HG02885 (cell line): Measurements from ENCODE around the gene DPF1.

Experiments used
- ATAC-seq: cut with Tn5 transposase; IDR thresholded peaks from one replicate; pipeline ENCODE4 v1.9.1; 2021; ENCODE audit warnings: mild to moderate bottlenecking; ENCODE audit not compliant: unreplicated experiment, poor library complexity

The DPF1 gene

DNA sequence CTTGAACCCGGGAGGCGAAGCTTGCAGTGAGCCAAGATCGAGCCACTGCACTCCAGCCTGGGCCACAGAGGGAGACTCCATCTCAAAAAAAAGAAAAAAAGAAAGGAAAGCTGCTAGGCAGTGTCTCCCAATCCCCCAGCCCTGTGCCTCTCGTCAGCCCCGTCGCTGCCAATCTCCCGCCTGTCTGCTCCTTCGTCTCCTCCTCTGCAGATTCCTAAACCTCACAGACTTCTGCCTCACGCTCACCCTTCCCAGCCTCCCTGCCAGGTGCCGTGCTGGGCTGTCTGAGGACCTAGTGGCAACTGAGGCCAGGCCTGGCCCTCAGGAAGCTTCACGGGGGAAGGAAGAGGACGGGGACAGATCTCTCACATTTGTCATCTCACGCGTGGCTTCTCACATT is 21.5 kb downstream of the DPF1 start:
- no peak for ATAC-seq

DNA sequence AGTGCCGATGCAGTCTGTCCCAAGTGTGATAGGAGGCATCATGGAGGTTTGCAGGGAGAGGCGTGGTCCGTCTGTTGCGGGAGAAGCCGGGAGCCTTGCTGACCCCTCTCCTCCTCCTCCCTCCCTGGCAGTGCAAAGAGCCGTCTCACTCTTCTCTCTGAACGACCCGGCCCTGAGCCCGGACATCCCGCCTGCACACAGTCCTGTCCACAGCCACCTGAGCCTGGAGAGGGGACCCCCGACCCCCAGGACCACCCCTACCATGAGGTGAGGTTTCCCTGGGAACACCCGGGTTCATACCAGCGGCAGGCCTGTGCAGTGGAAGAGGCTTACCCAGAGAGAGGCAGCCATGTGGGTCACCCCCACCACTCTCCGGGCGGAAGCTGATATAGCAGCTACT is 22.3 kb downstream of the DPF1 start:
- no peak for ATAC-seq

DNA sequence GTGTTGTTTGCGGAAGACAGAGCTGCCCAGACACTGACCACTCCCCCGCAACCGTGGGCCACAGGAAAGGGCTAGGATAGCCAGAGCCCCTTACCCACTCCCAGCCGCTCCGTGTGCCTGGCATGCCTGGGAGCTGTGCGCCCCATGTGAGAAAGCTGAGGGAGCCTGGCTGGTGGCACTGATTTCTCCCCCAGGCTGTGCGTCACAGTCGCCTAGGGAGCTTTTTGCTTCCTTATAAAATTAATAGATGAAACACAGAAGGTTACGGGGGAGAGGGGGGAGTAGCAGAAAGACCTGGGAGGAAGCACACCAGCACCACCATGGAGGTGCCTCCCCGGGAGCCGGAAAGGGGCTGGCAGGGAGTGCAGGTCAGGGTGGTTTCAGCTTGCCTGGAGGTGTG is 24.7 kb downstream of the DPF1 start:
- ATAC-seq: no peak

DNA sequence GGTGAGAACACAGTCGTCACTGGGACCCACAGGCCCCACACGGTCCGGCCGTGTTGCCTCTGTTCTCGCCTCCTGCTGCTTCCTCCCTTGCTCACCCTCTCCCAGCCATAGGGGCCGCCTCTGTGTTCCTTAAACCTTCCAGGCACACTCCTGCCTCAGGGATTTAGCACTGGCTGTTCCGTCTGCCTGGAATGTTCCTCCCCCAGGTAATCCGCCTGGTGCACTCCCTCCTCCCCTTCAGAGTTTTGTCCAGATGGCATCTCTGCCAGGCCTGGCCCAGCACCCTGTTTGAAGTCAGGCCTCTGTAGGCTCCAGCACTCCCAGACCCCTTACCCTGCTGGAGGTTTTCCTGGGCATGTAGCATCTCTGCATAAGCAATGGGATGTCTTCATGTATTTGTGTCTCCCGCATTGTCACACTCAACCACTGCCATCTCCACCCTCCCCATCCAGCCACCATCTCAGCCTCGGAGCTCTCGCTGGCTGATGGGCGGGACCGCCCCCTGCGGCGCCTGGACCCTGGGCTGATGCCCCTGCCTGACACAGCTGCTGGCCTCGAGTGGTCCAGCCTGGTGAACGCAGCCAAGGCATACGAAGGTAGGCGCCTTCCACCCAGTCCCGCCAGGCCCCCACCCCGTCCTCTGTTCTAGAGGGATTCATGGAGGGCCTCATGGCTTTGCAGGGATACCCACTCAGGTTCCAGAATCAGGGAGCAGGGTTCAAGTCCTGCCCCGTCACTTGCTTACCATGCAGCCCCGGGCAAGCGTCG is 25.9 kb downstream of the DPF1 start:
- ATAC-seq: no peak

DNA sequence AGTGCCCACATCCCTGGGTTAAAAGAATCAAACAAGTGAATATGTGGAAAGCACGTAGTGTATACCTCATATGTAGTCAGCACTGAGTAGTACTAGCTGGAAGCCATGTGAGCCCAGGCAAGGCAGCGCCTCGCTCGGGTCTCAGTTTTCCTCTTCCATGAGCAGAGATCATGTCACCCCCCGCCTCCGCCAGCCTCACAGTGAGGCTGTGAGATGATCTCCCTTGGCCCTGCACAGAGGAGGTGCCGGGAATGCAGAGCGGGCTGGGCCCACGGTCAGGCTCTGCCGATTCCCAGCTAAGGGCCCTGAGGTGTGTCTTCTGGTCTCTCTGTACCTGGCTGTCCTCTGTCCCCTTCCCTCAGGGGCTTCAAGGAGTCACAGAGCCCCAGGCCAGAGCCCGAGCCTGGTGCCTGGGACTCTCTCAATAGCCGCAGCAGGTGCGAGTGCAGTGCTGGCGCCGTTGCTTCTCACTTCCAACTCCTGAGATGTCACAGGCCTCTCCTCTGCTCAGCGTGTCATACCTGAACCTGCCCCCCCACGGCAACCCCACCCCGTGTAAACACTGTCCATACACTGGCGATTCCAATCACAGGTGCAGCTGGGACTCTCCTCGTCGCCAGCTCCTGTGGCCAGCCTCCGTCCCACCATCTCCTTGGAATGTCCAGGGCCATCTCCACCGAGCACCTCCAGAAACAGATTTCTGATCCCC is 26.9 kb downstream of the DPF1 start:
- no peak for ATAC-seq

DNA sequence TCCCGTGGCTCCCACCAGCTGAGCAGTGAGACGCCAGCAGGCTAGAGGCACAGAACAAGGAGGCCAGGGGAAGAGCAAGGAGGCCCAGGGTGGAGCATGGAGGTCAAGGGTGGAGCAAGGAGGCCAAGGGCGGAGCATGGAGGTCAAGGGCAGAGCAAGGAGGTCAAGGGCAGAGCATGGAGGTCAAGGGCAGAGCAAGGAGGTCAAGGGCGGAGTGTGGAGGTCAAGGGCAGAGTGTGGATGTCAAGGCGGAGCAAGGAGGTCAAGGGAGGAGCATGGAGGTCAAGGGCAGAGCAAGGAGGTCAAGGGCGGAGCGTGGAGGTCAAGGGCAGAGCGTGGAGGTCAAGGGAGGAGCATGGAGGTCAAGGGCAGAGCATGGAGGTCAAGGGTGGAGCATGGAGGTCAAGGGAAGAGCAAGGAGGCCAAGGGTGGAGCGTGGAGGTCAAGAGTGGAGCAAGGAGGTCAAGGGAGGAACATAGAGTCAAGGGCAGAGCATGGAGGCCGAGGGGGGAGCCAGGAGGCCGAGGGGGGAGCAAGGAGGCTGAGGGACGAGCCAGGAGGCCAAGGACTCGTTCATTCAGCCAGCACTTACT is 27.7 kb downstream of the DPF1 start:
- ATAC-seq: no peak

DNA sequence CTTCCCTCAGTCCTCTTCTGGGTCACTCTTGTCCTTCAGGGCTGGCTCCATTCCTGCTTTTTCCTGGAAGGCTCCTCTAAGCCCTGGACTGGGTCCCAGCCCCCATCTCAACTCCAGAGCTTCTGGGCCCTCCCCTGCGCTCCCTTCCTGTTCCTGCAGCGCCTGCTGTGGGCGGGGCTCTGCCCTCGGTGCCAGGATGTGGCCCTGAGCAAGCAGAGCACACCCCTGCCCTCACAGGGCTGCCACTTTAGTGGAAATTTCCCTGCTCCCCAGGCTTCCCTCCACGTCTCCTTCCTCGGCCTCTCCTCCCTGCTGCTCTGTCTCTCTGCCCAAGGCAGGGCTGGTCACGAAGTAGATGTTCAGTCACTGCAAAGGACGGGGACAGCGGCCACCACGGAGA is 28.8 kb downstream of the DPF1 start:
- no peak for ATAC-seq

DNA sequence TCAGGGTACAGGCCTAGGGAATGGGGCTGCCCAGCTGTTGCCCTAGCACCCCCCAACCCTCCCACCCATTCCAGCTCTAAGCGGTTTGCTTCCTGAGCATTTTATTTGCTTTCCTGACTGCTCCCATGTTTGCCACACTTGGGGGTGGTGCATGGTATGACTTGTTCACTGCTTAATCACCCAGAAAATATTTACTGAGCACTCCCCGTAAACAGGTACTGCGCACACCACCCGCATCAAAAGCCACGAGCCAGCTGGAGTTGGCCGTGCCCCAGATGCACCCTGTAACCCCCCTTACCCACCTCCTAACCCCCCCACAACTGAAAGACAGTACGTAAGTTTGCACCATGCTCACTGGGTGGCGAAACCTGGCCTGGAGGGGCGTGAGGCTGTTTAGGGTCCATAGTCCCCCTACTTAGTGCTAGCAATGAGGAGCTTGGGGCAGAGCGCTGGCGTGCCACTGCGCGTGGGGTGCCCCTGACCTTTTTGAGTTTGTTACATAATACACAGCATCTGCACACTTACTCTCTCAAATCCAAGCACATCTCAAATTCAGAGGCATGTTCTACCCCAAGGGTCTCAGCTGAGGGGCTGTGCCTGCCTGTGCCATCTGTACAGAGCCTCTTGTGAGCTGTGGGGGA is 29.8 kb downstream of the DPF1 start:
- no peak for ATAC-seq

DNA sequence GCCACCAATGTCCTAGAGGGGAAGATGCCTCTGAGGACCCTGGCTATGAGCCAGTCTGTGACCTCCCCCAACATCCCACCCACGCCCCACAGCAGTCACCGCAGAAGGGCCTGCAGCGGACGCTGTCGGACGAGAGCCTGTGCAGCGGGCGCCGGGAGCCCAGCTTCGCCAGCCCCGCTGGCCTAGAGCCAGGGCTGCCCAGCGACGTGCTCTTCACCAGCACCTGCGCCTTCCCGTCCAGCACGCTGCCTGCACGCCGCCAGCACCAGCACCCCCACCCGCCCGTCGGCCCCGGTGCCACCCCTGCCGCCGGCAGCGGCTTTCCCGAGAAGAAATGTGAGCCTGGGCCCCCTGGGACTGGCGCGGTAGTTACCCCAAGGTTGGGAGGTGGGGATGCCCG is 30.6 kb downstream of the DPF1 start:
- no peak for ATAC-seq

DNA sequence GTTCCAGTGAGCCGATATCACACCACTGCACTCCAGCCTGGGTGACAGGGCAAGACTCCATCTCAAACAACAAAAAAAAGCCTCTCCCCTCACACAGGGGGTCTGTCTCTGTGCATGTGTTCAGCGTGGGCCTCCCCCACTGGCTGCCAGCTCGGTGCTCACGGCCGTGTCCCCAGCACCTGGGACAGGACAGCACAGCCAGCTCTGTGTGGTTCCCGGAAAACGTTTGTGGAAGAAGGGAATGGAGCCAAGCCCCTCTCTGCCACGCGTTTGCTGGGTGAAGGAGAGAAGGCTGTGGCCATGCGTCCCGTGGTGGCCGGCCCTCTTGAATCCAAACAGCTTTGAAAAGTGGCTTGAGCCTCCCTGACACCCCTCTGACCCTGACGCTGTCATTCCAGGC is 32.3 kb downstream of the DPF1 start:
- no peak for ATAC-seq

DNA sequence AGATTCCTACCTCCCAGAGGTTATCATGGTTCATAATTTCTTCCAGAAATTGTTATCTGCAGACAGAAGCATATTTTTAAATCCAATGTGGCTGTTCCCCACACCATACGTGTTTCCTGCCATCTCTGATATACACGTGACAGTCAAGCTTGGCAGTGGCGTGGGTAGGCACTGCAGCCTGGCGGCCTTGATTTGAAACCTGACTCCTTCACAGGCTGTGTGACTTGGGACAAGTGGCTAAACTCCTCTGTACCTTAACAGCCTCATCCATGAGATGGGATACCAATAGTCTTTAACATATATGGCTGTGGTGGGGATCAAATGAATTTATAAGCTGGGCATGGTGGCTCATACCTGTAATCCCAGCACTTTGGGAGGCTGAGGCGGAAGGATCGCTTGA is 33.2 kb downstream of the DPF1 start:
- no peak for ATAC-seq

DNA sequence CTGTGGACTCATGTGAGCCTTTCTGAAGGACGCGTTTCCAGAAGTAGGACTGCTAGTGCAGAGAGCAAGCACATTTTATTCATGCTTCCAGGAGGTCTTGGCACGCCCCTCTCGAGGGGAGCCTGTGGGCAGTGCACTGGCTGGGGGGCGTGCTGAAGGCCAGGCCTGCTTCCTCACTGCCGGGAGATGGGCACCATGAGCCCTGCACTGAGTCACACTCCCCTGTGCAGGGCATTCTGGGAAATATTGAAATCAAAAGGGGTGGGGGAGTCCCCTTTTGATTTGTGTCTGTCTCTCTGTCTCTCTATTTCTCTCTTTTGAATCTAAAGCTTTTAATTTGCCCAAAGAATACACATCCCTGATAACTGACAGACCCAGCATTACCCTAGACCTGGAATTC is 34.0 kb downstream of the DPF1 start:
- ATAC-seq: no peak

DNA sequence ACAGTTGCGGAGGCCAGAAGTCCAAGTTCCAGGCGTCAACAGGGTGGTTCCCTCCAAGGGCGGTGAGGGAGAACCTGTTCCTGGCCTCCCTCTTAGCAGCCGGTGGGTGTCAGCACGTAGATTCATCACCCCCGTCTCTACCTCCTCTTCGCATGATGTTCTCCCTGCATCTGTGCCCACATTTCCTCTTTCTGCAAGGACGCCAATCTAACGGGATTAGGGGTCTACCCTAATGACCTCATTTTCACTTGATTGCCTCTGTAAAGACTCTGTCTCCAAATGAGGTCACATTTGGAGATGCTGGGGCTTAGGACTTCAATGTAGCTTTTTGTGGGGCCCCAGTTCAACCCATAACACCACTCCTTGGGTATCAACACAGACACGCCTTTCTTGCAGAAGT is 38.5 kb downstream of the DPF1 start:
- no peak for ATAC-seq

DNA sequence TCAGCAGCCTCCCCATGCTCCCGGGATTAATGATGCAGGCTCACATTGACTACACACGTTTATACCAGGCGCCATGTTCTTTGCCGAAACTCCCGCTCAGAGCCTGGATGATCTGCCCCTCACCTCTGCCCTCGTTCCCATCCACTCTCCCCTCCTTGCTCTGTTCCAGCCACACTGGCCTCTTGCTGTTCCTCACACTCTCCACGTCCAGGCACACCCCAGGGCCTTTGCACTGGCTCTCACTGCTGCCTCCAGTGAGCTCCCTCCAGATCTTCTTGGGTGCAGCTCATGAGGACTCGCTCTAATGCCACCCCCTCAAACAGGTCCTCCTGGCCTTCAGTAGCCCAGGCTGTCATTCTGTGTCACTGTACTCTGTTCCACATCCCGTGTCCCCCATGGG is 39.2 kb downstream of the DPF1 start:
- no peak for ATAC-seq

DNA sequence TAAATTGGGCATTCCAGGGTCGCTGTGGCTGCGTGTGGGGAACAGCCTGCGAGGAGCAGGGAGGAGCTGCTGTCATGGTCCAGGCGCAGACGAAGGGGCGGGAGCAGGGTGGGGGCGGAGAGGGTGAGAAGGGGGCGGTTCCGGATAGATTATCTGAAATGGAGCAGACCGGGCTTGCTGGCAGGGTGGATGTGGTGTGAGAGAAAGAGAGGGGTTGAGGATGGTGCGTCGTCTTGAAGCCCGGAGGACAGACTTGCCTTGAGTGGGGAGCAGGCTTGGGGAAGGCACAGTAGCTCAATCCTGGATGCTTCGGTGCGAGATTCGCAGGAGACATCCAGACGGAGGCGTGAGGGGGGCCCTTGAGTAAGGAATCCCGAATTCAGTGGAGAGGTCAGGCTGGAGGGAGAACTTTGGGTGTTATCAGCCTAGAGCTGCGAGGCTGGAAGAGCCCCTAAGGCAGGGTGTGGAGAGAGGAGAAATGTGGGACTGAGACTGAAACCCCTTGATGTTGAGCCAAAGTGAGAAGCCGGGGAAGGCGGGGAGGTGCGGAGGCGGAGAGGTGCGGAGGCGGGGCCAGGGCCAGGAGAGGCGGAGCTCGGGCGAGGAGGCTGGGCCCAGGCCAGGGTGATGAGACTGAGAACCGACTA is 40.6 kb downstream of the DPF1 start:
- ATAC-seq: no peak

DNA sequence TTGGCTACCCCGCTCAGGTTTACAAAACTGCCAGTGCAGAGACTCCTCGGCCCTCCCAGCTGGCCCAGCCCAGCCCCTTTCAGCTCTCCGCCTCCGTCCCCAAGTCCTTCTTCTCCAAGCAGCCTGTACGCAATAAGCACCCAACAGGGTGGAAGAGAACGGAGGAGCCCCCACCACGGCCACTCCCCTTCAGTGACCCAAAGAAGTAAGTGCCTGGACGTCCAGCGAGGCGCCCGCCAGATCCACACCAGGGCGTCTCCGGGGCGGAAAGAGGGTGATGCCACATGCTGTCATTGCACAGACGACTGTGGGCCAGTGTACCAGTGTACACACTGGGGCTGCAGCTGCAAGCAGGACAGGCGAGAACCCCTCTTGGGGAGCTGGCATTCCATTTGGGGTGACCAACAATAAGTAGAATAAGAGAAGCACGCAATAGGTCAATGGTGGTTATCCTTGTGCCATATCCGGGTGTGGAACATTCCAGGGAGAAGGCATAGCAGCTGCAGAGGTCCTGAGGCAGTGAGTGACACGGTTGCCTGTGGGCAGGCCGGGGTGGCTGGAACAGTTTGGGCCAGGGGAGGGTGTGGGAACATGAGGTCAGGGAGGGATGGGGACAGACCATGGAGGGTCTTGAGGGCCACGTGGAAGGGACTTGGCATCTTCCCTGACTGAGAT is 41.3 kb downstream of the DPF1 start:
- no peak for ATAC-seq

DNA sequence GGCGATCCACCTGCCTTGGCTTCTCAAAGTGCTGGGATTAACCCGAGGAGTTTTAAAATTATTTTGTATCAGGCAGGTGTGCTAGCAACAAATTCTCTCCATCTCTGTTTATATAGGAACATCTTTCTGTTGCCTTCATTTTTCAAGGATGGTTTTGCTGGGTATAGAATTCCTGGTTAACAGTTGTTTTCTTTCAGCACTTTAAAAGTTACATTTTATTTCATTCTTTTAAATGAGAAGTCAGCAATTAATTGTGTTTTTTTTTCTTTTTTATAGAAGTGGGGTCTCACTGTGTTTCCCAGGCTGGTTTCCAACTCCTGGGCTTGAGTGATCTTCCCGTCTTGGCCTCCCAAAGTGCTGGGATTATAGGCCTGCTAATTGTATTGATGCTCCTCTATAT is 44.0 kb downstream of the DPF1 start:
- no peak for ATAC-seq

DNA sequence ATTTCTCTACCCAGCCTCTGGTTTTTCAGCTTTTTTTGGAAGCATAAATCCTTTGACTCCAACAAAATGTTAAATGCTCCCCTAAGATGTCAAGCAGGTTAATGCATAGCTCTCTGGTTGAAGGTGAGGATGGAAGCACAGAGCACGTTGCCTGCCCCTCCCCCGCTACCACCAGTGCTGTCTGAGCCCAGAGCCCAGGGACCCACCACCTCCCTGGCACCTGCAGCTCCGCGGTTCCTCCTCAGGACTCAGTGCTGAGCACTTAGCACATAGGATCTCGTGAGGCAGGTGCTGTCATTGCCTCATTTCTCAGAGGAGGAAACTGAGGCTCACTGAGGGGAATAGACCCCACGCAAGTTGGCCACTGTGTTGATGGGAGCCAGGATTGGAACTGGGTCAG is 48.6 kb downstream of the DPF1 start:
- no peak for ATAC-seq

DNA sequence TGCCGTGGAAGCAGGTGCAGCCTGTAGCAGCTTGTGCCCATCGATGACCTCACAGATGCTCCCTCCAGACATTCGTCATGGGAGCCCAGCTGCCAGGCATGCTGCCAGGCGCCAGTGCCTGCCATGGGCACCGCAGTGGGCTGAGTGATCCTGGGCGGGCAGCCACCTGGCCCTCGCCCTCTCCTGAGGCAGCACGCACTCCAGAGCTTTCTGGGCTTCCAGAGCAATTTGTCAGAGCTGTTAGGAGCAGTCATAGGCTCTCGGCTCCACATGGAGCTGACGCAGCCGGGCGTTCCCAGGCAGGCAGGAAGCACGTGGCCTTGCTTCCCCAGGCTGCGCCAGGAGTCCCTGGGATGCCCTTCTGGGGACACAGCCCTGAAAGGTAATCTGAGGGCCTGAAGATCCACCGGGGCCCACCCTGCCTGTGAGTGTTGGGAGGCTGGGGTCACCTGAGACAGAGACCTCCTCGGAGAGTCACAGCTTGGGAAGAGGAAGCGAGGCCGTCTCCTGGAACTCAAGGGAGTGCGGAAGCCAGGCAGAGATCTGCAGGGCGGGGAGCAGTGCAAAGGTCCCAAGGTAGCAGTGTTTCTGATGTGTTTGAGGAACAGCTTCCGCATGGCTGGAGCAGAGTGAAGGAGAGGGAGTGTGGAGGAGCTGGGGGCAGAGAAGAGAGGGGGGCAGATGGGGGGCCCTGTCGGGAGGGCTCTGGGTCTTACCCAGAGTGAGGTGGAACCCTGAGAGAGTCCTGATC is 50.6 kb downstream of the DPF1 start:
- ATAC-seq: no peak

DNA sequence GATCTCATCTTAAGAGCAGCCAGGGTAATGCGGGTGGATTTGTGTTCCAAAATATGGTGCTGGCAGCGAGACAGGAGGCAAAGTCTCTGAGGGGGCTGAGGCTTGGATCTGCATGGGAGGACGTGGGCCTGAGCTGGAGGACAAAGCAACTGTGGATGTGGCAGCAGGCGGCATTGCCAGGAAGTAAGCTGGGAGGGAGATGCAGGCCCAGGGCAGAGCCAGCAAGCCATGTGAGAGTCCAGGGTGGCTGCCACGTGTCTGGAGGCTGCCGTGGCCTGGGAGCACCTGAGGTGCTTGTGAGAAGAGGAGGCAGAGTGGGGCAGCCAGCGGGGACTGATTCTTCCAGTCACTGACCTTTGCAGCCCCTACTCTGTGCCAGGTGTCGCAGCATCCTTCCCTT is 52.0 kb downstream of the DPF1 start:
- no peak for ATAC-seq
